Measurements from ENCODE around the gene ZNF410. TPM values are rescaled to one million over a fixed set of nuclear protein-coding genes. Genes with fewer than 3 reads are reported as not detected.
"Not testable (repeated sequence)": the region's sequence is repeated elsewhere in the genome, so short reads cannot be mapped to it uniquely, and the experiment has no call there.

ZNF410 gene
- total and polyA plus RNA-seq, 3 experiments from 2014 or later = 65.2 to 76.4 (median 72.4) TPM

DNA sequence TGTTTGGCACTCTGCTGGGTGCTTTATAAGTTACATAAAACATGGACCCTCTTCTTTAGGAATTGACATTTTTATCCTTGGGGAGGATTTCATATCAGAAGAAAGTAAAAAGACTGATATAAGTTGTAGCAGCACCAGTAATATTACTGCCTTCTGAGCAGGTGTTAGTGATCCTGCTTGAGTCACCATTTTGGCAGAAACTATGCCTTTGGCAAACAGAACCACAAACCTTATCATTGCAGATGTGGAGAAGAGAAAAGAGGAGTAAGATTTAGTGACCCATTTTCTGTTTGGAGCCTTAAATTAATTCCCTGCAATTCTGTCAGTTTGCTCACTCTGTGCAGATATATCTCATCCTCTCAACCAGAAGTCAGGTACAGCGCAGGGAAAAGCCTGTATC is 23.0 kb downstream of the ZNF410 start:
- Histone ChIP-seq H3K36me3 (ENCODE audit: insufficient read depth, low read length) (peaks cover 41% of the 10 kb centered on the region), H3K27me3 (ENCODE audit: insufficient read depth, low read length, poor library complexity, severe bottlenecking) (no peaks in the 10 kb centered on the region), H3K9me3 (ENCODE audit: low read length) (no peaks in the 10 kb centered on the region), H3K4me3 (ENCODE audit: low read length) (no peak overlapping the region), H3K27ac (ENCODE audit: low read depth, low read length) (no peak overlapping the region), H3K4me1 (ENCODE audit: insufficient read depth, low read length) (no peaks in the 10 kb centered on the region)
- POLR2A ChIA-PET = no interaction called here
- Mint-ChIP-seq H3K27me3 (peaks cover 0 to 2% of the 10 kb centered on the region in 2 donors), H3K9me3 (peaks cover 0 to 9% (median 2%) of the 10 kb centered on the region in 5 donors), H3K4me3 (no peak overlapping the region), H3K4me1 (peaks cover 6 to 10% (median 7%) of the 10 kb centered on the region in 3 donors), H3K36me3 (peaks cover 38 to 85% (median 45%) of the 10 kb centered on the region in 3 donors), H3K27ac (peak overlapping the region in 5 of 8 donors; percentile 12 to 78 (median 55))
- DNase-seq = no peak
- CTCF ChIA-PET = no interaction called here

DNA sequence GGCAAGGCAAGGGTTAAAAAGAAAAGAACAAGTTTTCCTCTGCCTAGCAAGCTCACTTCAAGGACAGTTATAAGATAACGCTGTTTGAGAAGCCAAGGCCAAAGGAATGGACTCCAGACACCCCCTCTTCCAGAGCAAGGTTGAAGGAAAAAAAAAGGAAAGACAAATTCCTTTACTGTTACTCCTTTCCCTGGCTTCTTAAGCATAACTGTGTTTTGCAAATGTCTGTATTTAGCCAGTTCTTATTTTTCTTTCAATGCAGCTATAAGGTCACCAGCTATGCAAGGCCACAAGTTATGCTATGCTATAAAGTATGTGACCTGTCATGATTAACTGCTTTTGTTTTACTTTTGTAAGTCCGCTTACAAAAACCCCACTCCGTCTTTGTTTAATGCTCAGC is 26.6 kb downstream of the ZNF410 start:
- H3K9me3 Mint-ChIP-seq = peaks cover 0 to 9% (median 2%) of the 10 kb centered on the region in 5 donors
- H3K4me3 ChIP-seq (ENCODE audit: low read length) = no peak overlapping the region
- no peaks in the 10 kb centered on the region for H3K27me3 ChIP-seq (ENCODE audit: insufficient read depth, low read length, poor library complexity, severe bottlenecking)
- H3K9me3 ChIP-seq (ENCODE audit: low read length) = no peaks in the 10 kb centered on the region
- no peak overlapping the region for H3K27ac ChIP-seq (ENCODE audit: low read depth, low read length)
- H3K27ac Mint-ChIP-seq = no peak overlapping the region
- no peaks in the 10 kb centered on the region for H3K4me1 ChIP-seq (ENCODE audit: insufficient read depth, low read length)
- peaks cover 32 to 75% (median 46%) of the 10 kb centered on the region in 3 donors for H3K36me3 Mint-ChIP-seq
- peaks cover 31% of the 10 kb centered on the region for H3K36me3 ChIP-seq (ENCODE audit: insufficient read depth, low read length)
- H3K4me3 Mint-ChIP-seq = no peak overlapping the region
- POLR2A ChIA-PET = no interaction called here
- no peak for DNase-seq
- no peaks in the 10 kb centered on the region for H3K27me3 Mint-ChIP-seq
- H3K4me1 Mint-ChIP-seq = peaks cover 9 to 16% (median 10%) of the 10 kb centered on the region in 3 donors
- CTCF ChIA-PET = no interaction called here

DNA sequence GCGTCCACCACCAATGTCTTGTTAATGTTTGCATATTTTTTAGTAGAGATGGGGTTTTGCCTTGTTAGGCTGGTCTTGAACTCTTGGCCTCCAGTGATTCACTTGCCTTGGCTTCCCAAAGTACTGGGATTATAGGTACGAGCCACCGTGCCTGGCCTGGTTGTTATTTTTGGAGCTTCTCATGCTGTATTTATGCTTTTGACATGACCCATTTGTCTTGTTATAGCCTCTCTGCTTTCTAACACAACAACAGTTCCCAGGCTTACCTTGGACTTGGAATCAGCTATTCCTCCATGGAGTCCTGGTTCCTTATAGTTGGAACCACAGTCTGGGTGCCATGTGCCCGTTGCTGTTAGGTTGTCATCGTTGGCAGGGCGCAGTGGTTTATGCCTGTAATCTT is 29.7 kb downstream of the ZNF410 start:
- H3K27me3 Mint-ChIP-seq = no peaks in the 10 kb centered on the region
- ChIA-PET CTCF (no interaction called here), POLR2A (no interaction called here)
- peaks cover 16 to 76% (median 26%) of the 10 kb centered on the region in 3 donors for H3K36me3 Mint-ChIP-seq
- no peaks in the 10 kb centered on the region for H3K4me1 ChIP-seq (ENCODE audit: insufficient read depth, low read length)
- H3K4me3 ChIP-seq (ENCODE audit: low read length) = no peak overlapping the region
- no peak overlapping the region for H3K4me3 Mint-ChIP-seq
- DNase-seq = no peak
- no peaks in the 10 kb centered on the region for H3K27me3 ChIP-seq (ENCODE audit: insufficient read depth, low read length, poor library complexity, severe bottlenecking)
- H3K36me3 ChIP-seq (ENCODE audit: insufficient read depth, low read length) = peaks cover 25% of the 10 kb centered on the region
- peaks cover 0 to 9% (median 2%) of the 10 kb centered on the region in 5 donors for H3K9me3 Mint-ChIP-seq
- no peaks in the 10 kb centered on the region for H3K9me3 ChIP-seq (ENCODE audit: low read length)
- peak overlapping the region in 5 of 8 donors; percentile 16 to 76 (median 69) for H3K27ac Mint-ChIP-seq
- H3K4me1 Mint-ChIP-seq = peaks cover under 1 to 11% (median 3%) of the 10 kb centered on the region in 3 donors
- H3K27ac ChIP-seq (ENCODE audit: low read depth, low read length) = no peak overlapping the region

DNA sequence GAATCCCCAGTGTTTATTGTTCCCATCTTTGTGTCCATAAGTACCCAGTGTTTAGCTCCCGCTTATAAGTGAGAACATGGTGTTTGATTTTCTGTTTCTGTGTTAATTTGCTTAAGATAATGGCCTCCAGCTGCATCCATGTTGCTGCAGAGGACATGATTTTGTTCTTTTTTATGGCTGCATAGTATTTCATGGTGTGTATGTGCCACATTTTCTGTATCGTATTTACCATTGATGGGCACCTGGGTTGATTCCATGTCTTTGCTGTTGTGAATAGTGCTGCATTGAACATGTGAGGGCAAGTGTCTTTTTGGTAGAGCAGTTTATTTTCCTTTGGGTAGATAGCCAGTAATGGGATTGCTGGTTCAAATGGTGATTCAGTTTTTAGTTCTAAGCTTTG is 32.8 kb downstream of the ZNF410 start:
- H3K4me1 ChIP-seq (ENCODE audit: insufficient read depth, low read length); H3K27me3 Mint-ChIP-seq; H3K9me3 ChIP-seq (ENCODE audit: low read length); H3K27ac ChIP-seq (ENCODE audit: low read depth, low read length); H3K4me3 Mint-ChIP-seq; H3K9me3 Mint-ChIP-seq; POLR2A ChIA-PET; H3K27me3 ChIP-seq (ENCODE audit: insufficient read depth, low read length, poor library complexity, severe bottlenecking); DNase-seq; H3K4me3 ChIP-seq (ENCODE audit: low read length): not testable (repeated sequence)
- H3K36me3 ChIP-seq (ENCODE audit: insufficient read depth, low read length) = peaks cover 37% of the 10 kb centered on the region
- Mint-ChIP-seq H3K4me1 (peaks cover 2 to 11% (median 4%) of the 10 kb centered on the region in 3 donors), H3K36me3 (peaks cover 4 to 81% (median 9%) of the 10 kb centered on the region in 3 donors), H3K27ac (peak overlapping the region in 1 of 8 donors; percentile 76)
- CTCF ChIA-PET = interaction anchor here (1.1 to 1.4 kb wide), 2 partner anchors 9 to 15 kb away, joined by 3 to 4 read pairs; no protein-coding TSS in a partner anchor

DNA sequence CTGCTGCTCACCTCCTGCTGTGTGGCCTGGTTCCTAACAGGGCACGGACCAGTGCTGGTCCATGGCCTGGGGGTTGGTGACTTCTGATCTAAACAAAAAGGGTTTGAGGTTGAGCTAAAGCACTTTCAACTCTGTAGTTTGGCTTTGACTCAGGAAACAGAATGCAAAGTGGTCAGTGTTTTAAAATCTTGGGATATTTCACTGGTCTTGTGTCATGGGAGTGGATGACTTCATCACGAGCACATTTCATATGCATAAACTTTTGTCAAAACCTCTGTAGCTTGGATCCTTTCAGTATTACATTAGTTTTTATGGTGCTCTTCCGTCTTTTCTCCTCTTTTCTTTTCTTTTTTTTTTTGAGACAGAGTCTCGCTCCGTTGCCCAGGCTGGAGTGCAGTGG is 37.7 kb downstream of the ZNF410 start:
- Mint-ChIP-seq H3K4me3 (no peak overlapping the region), H3K27me3 (no peaks in the 10 kb centered on the region), H3K4me1 (peaks cover 0 to 4% (median 3%) of the 10 kb centered on the region in 3 donors), H3K9me3 (no peaks in the 10 kb centered on the region), H3K36me3 (peaks cover 9 to 92% (median 11%) of the 10 kb centered on the region in 3 donors), H3K27ac (peak overlapping the region in 1 of 8 donors; percentile 11)
- Histone ChIP-seq H3K36me3 (ENCODE audit: insufficient read depth, low read length) (peaks cover 54% of the 10 kb centered on the region), H3K4me3 (ENCODE audit: low read length) (no peak overlapping the region), H3K27me3 (ENCODE audit: insufficient read depth, low read length, poor library complexity, severe bottlenecking) (no peaks in the 10 kb centered on the region), H3K4me1 (ENCODE audit: insufficient read depth, low read length) (no peaks in the 10 kb centered on the region), H3K27ac (ENCODE audit: low read depth, low read length) (no peak overlapping the region), H3K9me3 (ENCODE audit: low read length) (no peaks in the 10 kb centered on the region)
- DNase-seq = no peak
- CTCF ChIA-PET = no interaction called here
- POLR2A ChIA-PET = interaction anchor here (0.7 kb wide), 1 partner anchor 47 kb away, joined by 3 read pairs; no protein-coding TSS in a partner anchor

DNA sequence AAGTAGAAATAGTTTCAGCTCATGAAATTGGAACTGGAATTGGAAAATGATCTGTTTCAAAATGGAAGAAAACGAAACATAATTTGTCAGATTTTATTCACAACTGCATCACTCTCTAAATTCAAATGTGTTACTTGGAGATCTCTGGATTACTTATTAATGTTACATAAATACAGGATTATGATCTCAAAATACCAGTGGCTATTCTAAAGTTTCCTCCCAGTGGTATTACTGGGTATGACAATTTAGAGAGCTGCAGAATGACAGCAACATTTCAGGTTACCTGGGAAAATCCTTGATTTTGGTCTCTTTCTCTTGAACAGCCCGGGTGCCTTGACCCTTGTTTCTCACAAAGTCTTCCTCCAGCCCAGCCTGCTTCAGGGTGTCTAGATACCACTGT is 49.0 kb downstream of the ZNF410 start:
- no peak overlapping the region for H3K4me3 Mint-ChIP-seq
- no peak overlapping the region for H3K27ac ChIP-seq (ENCODE audit: low read depth, low read length)

DNA sequence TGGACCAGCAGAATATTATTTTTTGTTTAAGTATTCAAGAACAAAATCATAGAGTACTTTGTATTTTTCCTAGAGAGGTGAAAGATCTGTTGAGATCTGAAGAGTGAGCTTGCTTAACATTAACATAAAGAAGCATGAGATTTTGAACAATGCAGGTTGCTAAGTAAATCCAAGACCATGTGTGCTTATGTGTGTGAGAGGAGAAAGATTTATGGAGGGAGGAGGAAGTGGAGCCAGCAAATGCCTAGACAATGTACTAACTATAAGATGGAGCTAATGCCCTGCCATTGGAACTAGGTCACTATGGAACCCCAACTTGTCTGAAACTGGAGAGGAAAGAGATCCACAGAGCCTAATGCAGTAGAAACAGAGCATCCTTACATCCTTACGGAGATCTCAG is 49.9 kb downstream of the ZNF410 start:
- no peak for DNase-seq
- Histone ChIP-seq H3K36me3 (ENCODE audit: insufficient read depth, low read length) (peaks cover 11% of the 10 kb centered on the region), H3K27ac (ENCODE audit: low read depth, low read length) (no peak overlapping the region), H3K4me3 (ENCODE audit: low read length) (no peak overlapping the region), H3K27me3 (ENCODE audit: insufficient read depth, low read length, poor library complexity, severe bottlenecking) (no peaks in the 10 kb centered on the region), H3K9me3 (ENCODE audit: low read length) (no peaks in the 10 kb centered on the region), H3K4me1 (ENCODE audit: insufficient read depth, low read length) (no peaks in the 10 kb centered on the region)
- Mint-ChIP-seq H3K27me3 (no peaks in the 10 kb centered on the region), H3K36me3 (peaks cover 0 to 69% (median 9%) of the 10 kb centered on the region in 3 donors), H3K9me3 (no peaks in the 10 kb centered on the region), H3K27ac (peak overlapping the region in 4 of 8 donors; percentile 12 to 45 (median 18)), H3K4me1 (no peaks in the 10 kb centered on the region), H3K4me3 (no peak overlapping the region)
- CTCF ChIA-PET = no interaction called here
- POLR2A ChIA-PET = no interaction called here

More for the DNA sequence above, 49.0 kb downstream of the ZNF410 start:
- Histone ChIP-seq H3K36me3 (ENCODE audit: insufficient read depth, low read length) (peaks cover 19% of the 10 kb centered on the region), H3K4me1 (ENCODE audit: insufficient read depth, low read length) (no peaks in the 10 kb centered on the region), H3K4me3 (ENCODE audit: low read length) (no peak overlapping the region), H3K9me3 (ENCODE audit: low read length) (no peaks in the 10 kb centered on the region), H3K27me3 (ENCODE audit: insufficient read depth, low read length, poor library complexity, severe bottlenecking) (no peaks in the 10 kb centered on the region)
- Mint-ChIP-seq H3K27me3 (no peaks in the 10 kb centered on the region), H3K27ac (peak overlapping the region in 3 of 8 donors; percentile 29 to 79 (median 47)), H3K36me3 (peaks cover 0 to 71% (median 13%) of the 10 kb centered on the region in 3 donors), H3K9me3 (no peaks in the 10 kb centered on the region), H3K4me1 (no peaks in the 10 kb centered on the region)
- ChIA-PET POLR2A (no interaction called here), CTCF (interaction anchor here (0.6 to 1.7 kb wide), 3 partner anchors 11 to 206 kb away, joined by 3 to 5 read pairs (median 4); no protein-coding TSS in a partner anchor)
- no peak for DNase-seq

DNA sequence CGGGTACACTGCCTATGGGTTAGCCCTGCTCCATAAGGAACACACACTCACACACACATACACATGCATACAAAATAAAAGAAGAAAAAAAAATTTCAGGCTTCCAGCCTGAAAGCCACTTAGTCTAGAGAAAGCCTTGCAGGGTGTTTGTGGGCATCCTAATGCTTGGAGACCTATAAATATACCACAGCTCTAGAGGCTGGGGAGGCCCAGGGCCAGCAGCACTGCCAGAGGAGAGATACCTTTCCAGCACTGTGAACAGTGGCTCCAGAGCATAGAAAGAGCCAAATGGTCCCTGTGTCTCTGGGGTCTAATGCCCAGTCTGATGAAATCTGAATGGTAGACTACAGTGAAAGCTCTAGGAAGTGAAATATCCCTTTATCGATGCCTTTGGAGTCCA is 50.4 kb downstream of the ZNF410 start:
- Histone ChIP-seq H3K4me1 (ENCODE audit: insufficient read depth, low read length) (no peaks in the 10 kb centered on the region), H3K27me3 (ENCODE audit: insufficient read depth, low read length, poor library complexity, severe bottlenecking) (no peaks in the 10 kb centered on the region), H3K27ac (ENCODE audit: low read depth, low read length) (no peak overlapping the region), H3K9me3 (ENCODE audit: low read length) (no peaks in the 10 kb centered on the region), H3K4me3 (ENCODE audit: low read length) (no peak overlapping the region), H3K36me3 (ENCODE audit: insufficient read depth, low read length) (peaks cover 7% of the 10 kb centered on the region)
- Mint-ChIP-seq H3K4me3 (no peak overlapping the region), H3K36me3 (peaks cover 0 to 65% (median 7%) of the 10 kb centered on the region in 3 donors), H3K27ac (peak overlapping the region in 2 of 8 donors; percentile 21 to 45), H3K9me3 (no peaks in the 10 kb centered on the region), H3K27me3 (no peaks in the 10 kb centered on the region), H3K4me1 (no peaks in the 10 kb centered on the region)
- POLR2A ChIA-PET = no interaction called here
- CTCF ChIA-PET = no interaction called here
- no peak for DNase-seq

All from CD8-positive, alpha-beta memory T cell (primary cell).